Ascending aorta (tissue), 2 donors: Measurements from ENCODE around the gene FBXO34. TPM values are rescaled to one million over a fixed set of nuclear protein-coding genes. Genes with fewer than 3 reads are reported as not detected.

Experiments
- DNase-seq, 2 donors: peaks; one replicate each; pipeline ENCODE4 v3.0.0-alpha.2; 2019; ENCODE audit warnings: low spot score in 2 of 2
- H3K27ac ChIP-seq, 2 donors: fragments of 200-600 bp; sonication (generic); one replicate each; pipeline ENCODE4 v1.5.1; 2016 to 2017; ENCODE audit warnings: mild to moderate bottlenecking in 1 of 2
- H3K27me3 ChIP-seq: fragments of 200-600 bp; sonication (generic); one replicate; pipeline ENCODE4 v1.5.1; 2017
- H3K36me3 ChIP-seq, 2 donors: fragments of 200-600 bp; sonication (generic); one replicate each; pipeline ENCODE4 v1.5.1; 2016
- H3K4me1 ChIP-seq, 2 donors: fragments of 200-600 bp; sonication (generic); one replicate each; pipeline ENCODE4 v1.5.1; 2016 to 2017; ENCODE audit warnings: mild to moderate bottlenecking in 1 of 2
- H3K4me3 ChIP-seq, 2 donors: fragments of 200-600 bp; sonication (generic); one replicate each; pipeline ENCODE4 v1.5.1; 2016 to 2017; ENCODE audit warnings: mild to moderate bottlenecking in 1 of 2
- H3K9me3 ChIP-seq, 2 donors: fragments of 200-600 bp; sonication (generic); one replicate each; pipeline ENCODE4 v1.5.1; 2016
- intact Hi-C: fragments of 100-400 bp; cut with DNase I; formaldehyde crosslinking; loops from one replicate; pipeline ENCODE4 v1.15.1; 2023
- total RNA-seq: library from RNA; depleted of rRNA; stranded (reverse); fragments of >200 nt; gene quantifications from one replicate; pipeline ENCODE4 v1.1.0, GENCODE V29; 2016
- TF ChIP-seq, protein P1 (sequence below), 3 experiments: fragments of 200-600 bp in 2 of 3; fragments of 450-650 bp in 1 of 3; sonication (generic) in 2 of 3; IDR thresholded peaks; one replicate each; pipeline ENCODE4 v1.5.1; 2016 to 2019; ENCODE audit warnings: antibody characterized with exemption in 3 of 3, mild to moderate bottlenecking in 1 of 3, moderate library complexity in 1 of 3

FBXO34 gene
- total RNA-seq, 1 donor from 2014 or later, result 18.0 TPM

DNA sequence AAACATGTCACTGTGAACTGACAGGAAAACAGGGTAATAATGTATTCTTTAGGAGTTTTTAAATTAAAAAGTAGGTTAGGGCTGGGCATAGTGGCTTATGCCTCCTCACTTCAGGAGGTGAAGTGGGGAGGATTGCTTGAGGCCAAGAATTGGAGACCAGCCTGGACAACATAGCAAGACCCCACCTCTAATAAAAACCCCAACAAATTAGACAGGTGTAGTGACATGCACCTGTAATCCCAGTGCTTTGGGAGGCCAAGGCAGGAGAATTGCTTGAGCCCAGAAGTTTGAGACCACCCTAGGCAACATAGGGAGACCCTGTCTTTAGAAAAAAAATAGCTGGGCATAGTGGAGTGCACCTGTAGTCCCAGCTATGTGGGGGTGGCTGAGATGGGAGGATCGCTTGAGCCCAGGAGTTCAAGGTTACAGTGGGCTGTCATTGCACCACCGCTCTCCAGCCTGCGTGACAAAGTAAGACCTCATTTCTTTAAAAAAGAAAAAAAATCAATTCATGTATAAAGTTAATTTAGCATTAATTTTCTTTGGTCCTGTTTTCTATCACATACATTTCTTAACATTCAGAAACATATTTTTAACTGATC is 20.4 kb downstream of the FBXO34 start:
- H3K9me3 ChIP-seq, result no peaks in the 10 kb centered on the region
- TF ChIP-seq, protein P1, sequence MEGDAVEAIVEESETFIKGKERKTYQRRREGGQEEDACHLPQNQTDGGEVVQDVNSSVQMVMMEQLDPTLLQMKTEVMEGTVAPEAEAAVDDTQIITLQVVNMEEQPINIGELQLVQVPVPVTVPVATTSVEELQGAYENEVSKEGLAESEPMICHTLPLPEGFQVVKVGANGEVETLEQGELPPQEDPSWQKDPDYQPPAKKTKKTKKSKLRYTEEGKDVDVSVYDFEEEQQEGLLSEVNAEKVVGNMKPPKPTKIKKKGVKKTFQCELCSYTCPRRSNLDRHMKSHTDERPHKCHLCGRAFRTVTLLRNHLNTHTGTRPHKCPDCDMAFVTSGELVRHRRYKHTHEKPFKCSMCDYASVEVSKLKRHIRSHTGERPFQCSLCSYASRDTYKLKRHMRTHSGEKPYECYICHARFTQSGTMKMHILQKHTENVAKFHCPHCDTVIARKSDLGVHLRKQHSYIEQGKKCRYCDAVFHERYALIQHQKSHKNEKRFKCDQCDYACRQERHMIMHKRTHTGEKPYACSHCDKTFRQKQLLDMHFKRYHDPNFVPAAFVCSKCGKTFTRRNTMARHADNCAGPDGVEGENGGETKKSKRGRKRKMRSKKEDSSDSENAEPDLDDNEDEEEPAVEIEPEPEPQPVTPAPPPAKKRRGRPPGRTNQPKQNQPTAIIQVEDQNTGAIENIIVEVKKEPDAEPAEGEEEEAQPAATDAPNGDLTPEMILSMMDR (IDR thresholded peaks at IDR 0.05), result no peak
- intact Hi-C loops, result no loop called here
- DNase-seq, result no peak
- no peaks in the 10 kb centered on the region for H3K36me3 ChIP-seq
- H3K27ac ChIP-seq, result no peak overlapping the region
- no peaks in the 10 kb centered on the region for H3K4me1 ChIP-seq
- no peak overlapping the region for H3K4me3 ChIP-seq
- no peaks in the 10 kb centered on the region for H3K27me3 ChIP-seq

DNA sequence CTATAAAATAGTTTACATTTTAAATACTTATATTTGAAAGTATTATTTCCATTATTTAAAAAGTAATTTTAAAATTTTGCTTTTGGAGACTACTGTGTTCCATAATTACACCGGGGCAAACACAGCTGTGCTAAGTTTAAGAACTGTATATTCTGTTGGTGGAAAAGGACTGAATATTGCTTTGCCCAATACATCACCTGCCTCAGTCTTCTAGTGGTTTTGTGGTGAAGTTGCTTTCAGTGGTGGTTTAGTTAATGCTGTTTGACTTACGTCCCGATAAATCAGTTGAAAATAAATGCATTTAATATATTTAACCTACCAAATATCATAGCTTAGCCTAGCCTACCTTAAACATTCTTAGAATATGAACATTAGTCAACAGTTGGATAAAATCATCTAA is 23.4 kb downstream of the FBXO34 start:
- Histone ChIP-seq H3K4me1 (peaks cover 0 to 3% of the 10 kb centered on the region in 2 donors), H3K27ac (no peak overlapping the region), H3K27me3 (no peaks in the 10 kb centered on the region), H3K4me3 (no peak overlapping the region), H3K36me3 (no peaks in the 10 kb centered on the region), H3K9me3 (no peaks in the 10 kb centered on the region)
- intact Hi-C loops, result no loop called here
- TF ChIP-seq, protein P1 (IDR thresholded peaks at IDR 0.05), result no peak
- DNase-seq, result no peak

DNA sequence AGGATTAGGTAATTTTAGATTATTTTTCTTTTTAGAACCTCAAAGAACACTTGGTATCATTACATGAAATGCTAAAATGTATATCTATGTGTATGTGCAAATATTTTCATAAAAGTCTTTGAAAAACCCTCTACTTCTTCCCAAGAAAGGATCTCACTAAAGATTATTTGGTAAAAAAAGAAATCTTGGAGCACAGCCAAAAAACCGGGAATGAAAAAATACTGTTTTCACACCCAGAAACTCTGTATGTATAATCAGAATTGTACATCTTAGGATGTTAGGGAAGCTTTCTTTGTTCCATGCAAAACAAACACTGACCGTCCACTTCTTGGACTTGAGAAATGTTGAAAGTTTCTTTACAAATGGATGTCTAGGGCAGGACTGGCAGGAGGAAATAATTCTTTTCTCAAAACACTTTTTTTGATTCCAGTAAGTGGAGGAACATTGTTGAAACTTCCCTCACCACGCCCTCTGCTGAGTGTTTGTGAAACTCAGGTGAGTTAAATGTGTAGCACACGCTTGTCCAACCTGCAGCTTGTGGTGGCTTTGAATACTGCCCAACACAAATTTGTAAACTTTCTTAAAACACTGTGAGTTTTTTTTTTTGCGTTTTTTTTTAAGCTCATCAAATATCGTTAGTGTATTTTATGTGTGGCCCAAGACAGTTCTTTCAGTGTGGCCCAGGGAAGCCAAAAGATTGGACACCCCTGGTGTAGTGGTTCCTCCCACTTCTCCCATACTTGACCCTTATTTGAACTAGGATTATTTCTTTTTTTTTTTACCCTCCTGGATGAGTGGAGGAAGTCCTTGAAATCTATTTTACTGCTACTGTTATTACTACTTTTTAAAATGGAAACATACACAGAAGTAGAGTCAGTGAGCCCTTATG is 26.6 kb downstream of the FBXO34 start:
- H3K27ac ChIP-seq, result no peak overlapping the region
- no peaks in the 10 kb centered on the region for H3K9me3 ChIP-seq
- no peak overlapping the region for H3K4me3 ChIP-seq
- TF ChIP-seq, protein P1 (IDR thresholded peaks at IDR 0.05), result peak in 1 of 3 experiments; percentile 3
- H3K27me3 ChIP-seq, result no peaks in the 10 kb centered on the region
- DNase-seq, result no peak
- peaks cover 0 to 9% of the 10 kb centered on the region in 2 donors for H3K4me1 ChIP-seq
- intact Hi-C loops, result no loop called here
- H3K36me3 ChIP-seq, result no peaks in the 10 kb centered on the region

DNA sequence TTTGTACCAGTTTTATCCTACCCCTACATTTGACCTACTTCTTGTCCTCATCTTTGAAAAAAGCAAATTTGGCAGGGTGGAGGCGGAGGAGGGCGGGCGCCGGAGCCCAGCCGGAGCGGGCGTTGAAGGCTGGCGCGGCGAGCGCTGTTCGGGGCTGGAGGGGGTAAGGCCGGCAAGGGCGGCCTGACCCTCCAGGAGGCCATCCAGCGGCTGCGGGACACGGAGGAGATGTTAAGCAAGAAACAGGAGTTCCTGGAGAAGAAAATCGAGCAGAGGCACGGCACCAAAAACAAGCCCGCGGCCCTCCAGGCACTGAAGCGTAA is 27.2 kb downstream of the FBXO34 start:
- DNase-seq, result no peak
- Histone ChIP-seq H3K4me1 (peaks cover 0 to 11% of the 10 kb centered on the region in 2 donors), H3K9me3 (no peaks in the 10 kb centered on the region), H3K27me3 (no peaks in the 10 kb centered on the region), H3K36me3 (no peaks in the 10 kb centered on the region), H3K4me3 (no peak overlapping the region), H3K27ac (no peak overlapping the region)
- TF ChIP-seq, protein P1 (IDR thresholded peaks at IDR 0.05), result no peak
- intact Hi-C loops, result no loop called here

DNA sequence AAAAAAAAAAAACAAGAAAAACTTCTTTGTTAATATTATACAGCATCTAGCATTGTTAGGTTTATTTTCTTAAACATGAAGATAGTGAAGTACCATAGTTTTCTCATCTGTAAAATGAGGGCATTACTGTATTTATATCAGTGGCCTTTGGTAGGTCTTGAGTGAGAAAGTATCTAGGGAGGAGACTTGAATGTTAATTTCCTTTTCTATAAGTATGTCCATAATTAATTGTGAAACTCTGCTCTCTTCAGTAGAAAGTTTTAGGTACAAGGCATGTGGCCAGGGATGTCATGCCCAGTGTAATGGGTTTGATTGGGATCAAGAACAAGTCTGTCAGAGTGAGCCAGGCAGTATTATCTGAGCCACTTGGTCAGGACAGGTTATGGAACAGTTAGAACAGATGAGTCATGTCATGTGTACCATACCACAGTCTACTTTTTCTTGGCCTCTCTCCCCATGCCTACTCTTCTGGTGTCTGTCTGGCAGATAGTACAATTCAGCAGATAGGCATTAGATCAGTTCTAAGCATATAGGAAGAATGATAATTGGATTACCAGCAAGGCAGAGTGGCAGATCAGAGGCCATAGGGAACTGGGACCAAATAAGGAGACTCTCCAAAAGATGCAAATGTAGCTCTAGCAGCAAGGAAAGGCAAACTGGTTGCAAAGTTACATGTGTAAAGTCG is 30.4 kb downstream of the FBXO34 start:
- Histone ChIP-seq H3K9me3 (no peaks in the 10 kb centered on the region), H3K4me1 (peaks cover 0 to 19% of the 10 kb centered on the region in 2 donors), H3K27ac (peak overlapping the region; percentile 11 to 28), H3K4me3 (no peak overlapping the region), H3K27me3 (no peaks in the 10 kb centered on the region), H3K36me3 (no peaks in the 10 kb centered on the region)
- intact Hi-C loops, result no loop called here
- TF ChIP-seq, protein P1 (IDR thresholded peaks at IDR 0.05), result no peak
- DNase-seq, result no peak
